GM10266 (cell line): ENCODE measurements around the gene TEKT3.

ENCODE experiments used
- DNase-seq: peaks from one replicate; pipeline ENCODE4 v3.0.0; 2012; ENCODE audit errors: extremely low spot score
- TF ChIP-seq, protein P1 (sequence below): IDR thresholded peaks from 2 replicates; pipeline ENCODE4 v1.5.1; 2012; ENCODE audit warnings: mild to moderate bottlenecking, low read depth; ENCODE audit not compliant: control insufficient read depth, insufficient read depth; ENCODE audit errors: missing control alignments

TEKT3 gene

GRCh38 chr17:15350777-15351477, 9.5 kb upstream of the TEKT3 start:
- no peak for DNase-seq

GRCh38 chr17:15349119-15349518, 7.7 kb upstream of the TEKT3 start:
- TF ChIP-seq, protein P1, sequence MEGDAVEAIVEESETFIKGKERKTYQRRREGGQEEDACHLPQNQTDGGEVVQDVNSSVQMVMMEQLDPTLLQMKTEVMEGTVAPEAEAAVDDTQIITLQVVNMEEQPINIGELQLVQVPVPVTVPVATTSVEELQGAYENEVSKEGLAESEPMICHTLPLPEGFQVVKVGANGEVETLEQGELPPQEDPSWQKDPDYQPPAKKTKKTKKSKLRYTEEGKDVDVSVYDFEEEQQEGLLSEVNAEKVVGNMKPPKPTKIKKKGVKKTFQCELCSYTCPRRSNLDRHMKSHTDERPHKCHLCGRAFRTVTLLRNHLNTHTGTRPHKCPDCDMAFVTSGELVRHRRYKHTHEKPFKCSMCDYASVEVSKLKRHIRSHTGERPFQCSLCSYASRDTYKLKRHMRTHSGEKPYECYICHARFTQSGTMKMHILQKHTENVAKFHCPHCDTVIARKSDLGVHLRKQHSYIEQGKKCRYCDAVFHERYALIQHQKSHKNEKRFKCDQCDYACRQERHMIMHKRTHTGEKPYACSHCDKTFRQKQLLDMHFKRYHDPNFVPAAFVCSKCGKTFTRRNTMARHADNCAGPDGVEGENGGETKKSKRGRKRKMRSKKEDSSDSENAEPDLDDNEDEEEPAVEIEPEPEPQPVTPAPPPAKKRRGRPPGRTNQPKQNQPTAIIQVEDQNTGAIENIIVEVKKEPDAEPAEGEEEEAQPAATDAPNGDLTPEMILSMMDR, result no peak
- no peak for DNase-seq

More at GRCh38 chr17:15350777-15351477, 9.5 kb upstream of the TEKT3 start:
- TF ChIP-seq, protein P1, result no peak

- TF ChIP-seq, protein P1, result no peak
- DNase-seq, result no peak
Measured at GRCh38 chr17:15348021-15348420, 6.6 kb upstream of the TEKT3 start.

DNA sequence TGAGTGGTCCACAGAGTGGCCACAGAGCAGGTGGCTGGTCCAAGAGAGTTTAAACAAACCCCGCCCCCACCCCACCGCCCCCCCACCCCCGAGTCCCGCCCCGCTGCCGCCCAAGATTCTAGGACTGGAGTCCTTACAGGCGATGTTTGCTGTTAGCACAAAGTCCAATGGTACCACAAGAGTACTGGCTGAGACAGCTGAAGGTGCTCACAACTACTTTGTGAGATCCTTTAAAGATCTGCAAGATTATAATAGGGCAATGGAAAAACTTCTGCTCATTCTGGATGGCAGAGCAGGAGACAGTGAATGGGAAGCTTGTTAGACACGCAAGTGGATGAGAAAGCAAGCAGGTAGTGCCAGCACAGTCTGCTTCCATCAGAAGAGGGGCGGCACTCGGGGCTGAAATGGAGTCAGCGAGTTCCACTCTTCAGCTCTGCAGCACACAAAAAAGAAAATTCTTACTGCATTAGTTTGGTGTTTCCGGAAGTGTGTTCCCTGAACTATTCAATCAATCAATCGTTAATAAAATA, 4.7 kb upstream of the TEKT3 start:
- TF ChIP-seq, protein P1, result no peak

DNA sequence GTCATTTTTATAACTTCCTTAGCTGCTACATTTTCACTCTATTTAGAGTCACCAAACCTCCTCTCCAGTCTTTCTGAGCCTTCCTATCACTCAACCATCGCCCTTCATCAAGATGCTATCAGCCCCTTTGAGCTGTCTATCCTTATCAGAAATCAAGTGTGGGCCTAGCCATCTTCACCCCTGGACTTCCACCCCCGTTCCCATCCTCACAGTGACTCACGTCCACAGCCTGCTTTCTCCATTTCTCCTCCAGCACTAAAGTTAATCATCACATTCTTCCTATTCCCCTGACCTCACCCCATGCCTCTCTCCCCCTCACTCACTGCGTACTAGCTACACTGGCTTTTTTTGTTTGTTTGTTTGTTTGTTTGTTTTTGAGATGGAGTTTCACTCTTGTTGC, 2.4 kb upstream of the TEKT3 start:
- no peak for DNase-seq
- TF ChIP-seq, protein P1, result no peak

More for the DNA sequence above, 4.7 kb upstream of the TEKT3 start:
- no peak for DNase-seq

DNA sequence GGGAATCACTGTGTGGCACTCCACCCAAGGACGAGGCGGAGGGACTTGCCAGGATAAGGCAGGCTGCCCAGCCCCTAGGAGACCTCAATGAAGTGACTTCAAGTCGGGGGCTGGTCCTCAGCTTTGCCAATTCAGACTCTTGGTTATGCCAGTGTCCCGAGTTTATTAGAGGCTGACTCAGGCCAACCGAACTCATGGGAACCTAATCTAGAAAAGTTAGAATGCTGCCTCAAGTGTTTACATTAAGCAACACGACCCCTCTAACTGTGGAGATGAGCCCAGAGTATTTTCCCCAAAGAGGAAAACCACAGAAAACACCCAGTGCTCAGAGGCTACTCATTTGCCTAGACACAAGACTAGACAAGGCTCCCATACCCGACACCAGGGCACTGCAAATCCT, 1.1 kb upstream of the TEKT3 start:
- TF ChIP-seq, protein P1, result no peak
- no peak for DNase-seq

GRCh38 chr17:15341966-15342365, 569 bp upstream of the TEKT3 start:
- TF ChIP-seq, protein P1, result no peak
- no peak for DNase-seq
